ENCODE results near the gene LNPEP.
"Not testable (repeated sequence)": the region's sequence is repeated elsewhere in the genome, so short reads cannot be mapped to it uniquely, and the experiment has no call there.

LNPEP gene

DNA sequence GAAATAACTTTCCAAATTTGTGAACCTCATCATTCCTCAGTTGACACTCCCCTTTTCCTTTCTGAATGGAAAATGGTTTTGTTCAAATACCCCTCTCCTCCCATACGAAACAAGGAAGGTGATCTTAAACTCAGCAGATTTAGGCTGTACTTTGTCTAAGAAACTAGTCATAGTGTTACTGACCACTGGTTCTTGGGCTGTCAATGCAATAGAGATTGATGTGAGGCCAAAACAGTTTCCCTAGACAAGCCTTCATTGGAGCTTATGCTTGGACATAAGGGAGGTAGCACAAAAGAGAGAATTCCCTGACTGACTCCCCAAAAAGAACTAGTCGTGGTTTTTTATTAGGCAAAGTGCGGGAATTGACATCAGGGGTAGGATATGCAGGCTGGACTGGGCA lies 5.3 kb upstream of the LNPEP start:
- DNase-seq, result no peak

DNA sequence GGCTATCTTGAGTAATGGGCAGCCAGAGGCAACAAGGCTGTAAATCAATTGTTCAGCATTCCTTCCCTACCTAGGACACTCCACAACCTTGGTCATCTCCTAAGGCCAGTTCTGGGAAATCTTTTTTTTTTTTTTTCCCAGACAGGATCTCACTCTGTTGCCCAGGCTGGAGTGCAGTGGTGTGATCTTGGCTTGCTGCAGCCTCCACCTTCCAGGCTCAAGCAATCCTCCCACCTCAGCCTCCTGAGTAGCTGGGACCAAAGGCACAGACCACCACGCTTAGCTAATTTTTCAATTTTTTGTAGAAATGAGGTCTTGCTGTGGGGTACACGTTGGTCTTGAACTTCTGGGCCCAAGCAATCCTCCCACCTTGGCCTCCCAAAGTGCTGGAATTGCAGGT lies 4.8 kb upstream of the LNPEP start:
- not testable (repeated sequence) for DNase-seq

DNA sequence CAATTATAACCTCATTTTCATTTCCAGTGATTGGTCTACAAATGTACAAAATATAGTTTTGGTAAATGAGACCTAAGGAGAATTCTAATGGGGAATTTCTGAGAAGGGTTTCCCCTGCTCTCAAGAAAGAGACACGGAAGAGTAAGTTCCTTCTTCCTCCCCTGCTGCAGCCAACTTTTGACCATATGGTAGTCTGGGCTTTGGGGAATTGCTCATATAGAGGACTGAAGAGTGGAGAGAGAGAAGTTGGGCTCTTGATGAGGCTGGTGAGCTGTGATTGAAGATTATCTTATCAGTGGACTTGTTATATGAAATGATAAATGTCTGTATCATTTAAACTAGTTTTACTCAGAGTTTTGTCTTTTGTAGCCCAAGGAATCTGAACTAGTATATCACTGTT lies 4.3 kb upstream of the LNPEP start:
- no peak for DNase-seq

DNA sequence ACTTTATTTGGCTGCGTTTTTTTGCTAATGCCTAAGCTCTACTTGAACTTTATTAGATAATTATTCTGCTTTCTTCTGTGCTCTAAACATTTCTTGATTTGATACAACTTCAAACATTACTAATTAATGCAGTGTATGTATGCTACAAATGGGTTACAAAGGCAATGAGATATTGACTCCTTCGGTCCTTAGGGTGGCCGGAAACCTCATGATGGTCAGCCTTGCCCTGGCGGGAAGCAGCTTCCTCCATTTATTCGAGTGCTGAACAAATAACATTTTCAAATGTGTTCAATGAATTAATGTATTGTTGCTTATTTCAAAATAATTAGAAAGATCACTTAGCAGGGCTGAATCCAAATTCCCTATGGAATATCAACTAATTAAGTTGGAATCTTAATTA lies 3.9 kb upstream of the LNPEP start:
- no peak for DNase-seq

DNA sequence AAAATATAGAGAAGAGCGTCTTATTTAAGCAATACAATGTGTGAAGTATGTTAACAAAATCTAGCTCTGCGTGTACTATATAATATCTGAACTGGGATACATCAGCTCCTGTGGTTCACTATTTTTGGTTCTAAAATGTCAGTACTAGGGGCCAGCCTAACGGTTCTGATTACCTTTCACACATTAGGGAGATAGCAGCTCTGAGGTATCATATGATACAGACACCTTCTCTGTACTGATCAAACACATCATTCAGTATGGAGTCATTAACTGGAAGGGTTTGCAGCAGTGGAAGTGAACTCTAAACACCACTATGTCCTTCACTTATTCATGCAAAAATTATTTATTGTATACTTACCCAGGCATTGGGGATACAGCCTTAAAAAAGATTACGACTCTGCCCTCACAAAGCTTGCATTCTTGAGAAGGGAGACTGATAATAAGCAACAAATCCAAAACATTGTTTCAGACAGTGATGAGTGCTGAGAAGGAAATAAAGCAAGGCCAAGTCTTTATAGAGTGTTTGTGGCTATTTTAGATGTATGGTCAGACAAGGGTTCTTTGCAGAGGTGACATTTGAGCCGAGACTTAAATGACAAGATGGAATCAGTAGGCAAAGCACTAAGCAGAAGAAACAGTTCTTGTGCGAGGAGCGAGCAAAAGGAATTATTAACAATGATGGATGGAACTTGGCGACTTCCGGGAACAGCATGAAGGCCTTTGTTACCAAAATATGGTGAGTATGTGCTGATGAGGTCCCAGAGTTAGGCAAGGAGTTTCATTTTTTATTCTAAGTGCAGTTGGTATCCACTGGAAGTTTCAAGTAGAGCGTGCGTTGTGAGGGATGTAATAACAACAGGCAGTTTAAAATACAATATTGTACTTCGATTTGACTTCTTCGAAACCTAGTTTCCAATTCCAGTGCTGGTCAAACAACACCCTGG lies 1.8 kb upstream of the LNPEP start:
- DNase-seq, result no peak

DNA sequence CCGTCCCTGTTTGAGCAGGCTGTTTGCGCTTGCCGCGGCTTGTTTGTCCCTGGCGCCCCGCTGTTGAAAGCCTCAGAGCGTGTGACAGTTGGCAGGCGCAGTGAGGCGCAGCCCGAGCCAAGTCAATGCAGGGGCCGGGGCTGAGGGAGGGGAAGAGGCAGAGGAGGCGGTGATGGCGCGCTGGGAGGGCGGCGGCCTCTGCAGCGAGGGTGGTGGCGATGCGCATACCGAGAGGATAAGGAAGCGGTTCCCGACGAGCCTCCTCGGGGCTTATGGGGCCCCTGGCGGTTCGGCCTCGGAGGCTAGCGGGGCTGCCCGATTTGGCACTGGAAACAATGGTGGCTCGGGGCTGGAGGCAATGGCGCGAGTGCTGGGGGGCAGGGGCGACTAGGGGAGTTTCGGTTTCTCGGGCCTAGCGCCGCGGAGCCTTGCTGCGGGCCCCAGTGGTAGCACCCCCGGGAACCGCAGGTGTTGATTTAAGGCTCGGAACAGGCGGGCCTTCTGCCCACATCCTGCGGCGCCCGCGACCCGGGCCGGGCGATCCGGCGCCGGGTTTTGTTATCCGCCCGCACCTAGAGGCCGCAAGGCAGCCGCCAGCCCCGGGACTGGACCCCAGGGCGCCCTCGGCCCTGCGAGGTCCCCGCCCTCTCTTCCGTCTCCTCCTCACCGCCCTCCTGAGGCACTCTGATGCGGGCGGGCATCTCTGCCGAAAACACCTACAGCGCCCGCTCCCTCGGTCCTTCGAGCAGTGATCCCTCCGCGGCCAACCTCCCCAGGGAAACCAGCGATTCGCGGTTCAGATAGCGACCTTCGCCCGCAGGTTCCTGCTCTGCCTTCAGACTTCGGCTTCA lies 947 bp upstream of the LNPEP start:
- peak; percentile 97 for DNase-seq

DNA sequence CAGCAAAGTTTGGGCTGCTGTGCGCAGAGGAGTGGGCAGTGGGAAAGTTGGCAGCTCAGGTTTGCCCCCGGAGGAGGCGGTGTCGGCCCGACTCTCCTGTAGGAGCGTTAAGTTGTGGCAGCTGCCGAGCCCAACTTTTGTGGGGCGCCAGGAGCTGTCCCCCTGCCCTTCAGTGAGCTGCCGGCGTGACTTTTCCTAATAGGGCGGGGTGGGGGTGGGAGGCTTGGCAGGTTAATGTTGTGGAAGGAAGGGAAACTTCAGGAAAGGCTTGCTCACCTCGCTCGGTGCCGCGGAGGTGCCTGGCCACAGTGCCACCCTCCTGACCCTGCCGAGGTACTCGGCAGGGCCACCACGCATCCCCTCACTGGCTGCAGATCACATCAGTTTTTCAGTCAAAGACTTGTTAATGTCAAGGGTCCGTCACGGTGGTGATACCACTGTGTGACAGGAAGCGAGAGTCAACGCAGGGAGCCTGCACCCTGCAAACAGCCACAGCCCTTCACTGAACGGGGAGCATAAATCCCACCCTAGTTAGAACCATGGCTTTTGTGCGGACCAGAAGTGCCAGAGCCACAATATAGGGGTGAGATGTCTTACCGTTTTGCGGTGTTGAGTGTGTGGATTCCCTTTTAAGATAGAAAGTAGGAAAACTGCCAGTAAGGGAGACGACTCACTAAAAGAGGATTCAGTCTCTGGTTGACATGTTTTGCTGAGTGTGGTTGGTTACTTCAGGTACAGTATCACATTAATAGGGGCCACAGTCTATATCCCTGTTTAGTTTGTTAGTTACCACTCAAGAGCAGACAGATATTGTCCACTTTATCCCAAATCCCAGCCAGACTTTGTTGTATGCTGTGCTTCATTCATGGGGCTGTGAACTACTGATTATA lies 796 bp downstream of the LNPEP start:
- DNase-seq, result peak; percentile 67

DNA sequence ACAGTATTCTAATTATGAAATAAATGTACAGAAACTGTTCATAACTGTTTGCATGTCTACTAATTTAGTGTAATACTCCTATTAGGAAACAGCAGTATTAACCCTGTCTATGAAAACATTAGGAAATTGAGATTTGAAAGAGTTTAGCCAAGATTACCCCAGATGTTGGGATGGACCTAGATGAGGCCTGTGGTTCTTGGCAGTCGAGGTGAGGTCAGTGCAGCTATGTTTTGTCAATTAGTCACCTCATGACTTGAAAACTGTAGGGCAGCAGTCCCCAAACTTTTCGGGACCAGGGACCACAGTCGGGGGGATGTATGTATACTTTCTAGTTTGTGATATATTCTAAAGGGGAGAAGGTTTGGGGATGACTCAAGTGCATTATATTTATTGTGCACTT lies 4.7 kb downstream of the LNPEP start:
- no peak for DNase-seq

DNA sequence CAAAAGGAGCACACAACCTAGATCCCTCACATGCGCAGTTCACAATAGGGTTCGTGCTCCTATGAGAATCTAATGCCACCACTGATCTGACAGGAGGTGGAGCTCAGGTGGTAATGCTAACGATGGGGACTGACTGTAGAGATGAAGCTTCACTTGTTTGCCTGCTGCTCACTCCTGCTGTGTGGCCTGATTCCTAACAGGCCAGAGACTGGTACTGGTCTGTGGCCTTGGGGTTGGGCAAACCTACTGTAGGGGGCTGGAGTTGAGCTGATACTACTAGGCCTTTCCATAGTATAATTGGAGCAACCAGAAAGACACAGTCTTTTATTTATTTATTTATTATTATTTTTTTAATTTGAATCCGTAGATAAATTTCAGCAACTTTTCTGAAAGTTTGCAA lies 5.3 kb downstream of the LNPEP start:
- DNase-seq, result no peak

DNA sequence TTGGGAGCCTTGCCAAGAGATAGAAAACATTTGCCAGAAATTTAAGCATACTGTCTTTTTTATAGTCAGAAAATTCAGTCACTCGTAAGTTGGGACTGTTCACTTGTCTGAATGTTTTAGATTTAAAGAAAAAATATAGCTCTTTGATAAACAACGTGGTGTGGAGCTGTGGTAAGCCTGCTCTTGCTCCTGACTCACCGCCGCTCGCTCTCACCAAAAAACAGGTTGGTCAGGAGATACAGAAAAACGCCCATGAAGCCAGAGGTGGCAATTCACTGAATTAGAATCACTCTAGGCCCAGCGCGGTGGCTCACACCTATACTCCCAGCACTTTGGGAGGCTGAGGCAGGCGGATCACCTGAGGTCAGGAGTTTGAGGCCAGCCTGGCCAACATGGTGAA lies 6.2 kb downstream of the LNPEP start:
- no peak for DNase-seq

DNA sequence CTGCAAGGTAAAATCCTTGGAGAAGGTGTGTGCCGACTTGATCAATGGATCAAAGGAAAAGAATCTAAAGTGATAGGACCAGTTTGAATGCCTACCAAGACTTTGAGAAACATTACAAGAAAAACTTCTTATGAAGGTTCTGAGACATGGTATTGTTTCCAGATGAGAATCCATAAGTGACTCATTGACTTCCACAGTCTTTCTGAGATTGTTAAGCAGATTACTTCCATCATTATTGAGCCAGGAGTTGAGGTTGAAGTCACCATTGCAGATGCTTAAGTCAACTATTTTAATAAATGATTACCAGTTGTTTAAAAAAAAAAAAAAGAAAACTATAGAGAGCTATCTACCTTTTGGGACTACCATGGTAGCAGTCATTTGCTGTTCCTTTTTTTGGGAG lies 7.0 kb downstream of the LNPEP start:
- no peak for DNase-seq

DNA sequence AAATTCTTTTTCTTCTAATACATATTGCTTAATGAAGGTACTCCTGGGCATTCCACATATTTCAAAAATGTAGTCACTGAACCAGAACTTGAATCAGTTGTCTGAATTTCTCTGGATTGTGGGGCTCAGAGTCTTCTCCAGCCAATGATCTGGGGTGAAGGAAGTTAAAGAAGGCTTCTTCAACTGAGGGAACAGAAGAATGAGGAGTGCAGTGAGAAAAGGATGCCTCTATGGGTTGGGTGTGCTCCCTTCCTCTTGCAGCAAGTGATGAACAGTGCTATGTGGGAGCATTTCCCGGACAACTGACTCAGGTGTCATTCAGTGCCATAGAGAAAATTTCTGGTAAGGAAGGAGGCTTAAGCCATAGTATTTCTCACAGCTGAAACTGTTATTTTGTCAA lies 7.9 kb downstream of the LNPEP start:
- no peak for DNase-seq

DNA sequence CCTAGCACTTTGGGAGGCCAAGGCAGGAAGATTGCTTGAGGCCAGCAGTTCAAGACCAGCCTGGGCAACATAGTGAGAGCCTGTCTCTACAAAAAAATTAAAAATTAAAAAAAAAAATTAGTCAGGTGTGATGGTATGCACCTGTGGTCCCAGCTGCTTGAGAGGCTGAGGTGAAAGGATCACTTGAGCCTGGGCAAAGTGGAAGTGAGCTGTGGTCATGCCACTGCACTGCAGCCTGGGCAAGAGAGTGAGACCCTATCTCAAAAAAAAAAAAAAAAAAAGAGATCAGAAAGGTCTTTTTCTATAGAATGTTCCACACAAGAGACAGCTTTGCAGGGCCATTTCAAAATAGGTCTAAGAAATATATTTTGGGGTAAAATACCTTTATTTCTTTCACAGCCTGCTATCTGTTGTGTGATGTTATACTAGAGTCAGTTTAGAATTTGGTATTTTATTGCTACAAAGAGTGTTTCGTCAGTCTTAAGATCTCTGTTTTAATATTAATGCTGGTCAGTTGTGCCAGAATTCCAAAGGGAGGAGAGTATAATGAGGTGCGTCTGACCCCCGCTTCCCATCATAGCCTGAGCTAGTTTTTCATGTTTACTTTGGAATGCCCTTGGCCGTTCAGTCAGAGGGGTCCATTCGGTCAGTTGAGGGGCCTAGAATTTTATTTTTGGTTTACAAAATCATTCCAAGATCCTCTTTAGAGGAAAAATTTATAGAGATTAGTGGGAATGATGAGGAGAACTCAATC lies 9.4 kb downstream of the LNPEP start:
- no peak for DNase-seq

DNA sequence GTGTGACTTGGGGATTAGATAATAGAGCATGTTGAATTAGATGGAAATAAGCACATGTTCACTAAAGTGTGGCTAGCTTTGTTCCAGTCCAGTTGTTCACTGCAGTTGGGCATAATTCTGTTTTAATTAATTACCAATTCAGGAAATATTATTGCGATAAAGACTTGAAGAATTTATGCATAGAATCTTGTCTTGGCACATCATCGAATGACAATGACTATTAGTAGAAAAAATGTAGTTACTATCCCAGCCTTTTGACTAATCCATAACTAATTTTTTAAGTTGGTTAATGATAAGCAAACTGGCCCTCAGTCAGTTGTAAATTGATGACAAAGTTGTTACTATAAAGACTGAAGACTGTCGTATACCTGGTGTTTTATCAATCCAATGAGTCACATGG lies 10.5 kb downstream of the LNPEP start:
- DNase-seq, result no peak

DNA sequence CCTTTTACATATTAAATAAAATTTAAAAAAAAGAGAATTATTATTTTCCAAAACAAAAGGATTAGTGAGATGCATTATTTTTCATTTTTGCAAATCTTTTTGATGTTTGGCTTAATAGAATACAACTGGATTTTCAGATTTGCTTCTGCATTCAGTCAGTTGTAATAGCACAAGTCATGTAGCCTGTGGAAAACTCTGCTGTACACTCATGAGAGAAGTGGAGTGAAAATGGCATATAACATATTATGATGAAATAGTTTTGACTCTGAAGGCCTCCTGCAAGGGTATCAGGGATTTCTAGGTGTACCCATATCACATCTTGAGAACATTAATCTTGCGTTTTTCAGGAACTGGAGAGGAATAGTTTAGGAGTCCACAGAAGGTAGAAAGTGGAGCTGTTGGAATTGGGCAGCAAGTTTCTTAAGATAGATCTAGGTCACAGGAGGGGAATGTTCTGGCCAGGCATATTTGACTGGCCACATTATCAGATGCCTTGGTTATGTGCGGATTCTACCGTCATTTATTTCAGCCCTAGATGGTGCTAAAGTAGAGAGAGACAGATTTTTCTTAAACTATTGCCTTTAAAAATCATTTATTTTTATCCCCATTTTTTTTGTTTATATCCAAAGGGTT lies 16.4 kb downstream of the LNPEP start:
- no peak for DNase-seq

DNA sequence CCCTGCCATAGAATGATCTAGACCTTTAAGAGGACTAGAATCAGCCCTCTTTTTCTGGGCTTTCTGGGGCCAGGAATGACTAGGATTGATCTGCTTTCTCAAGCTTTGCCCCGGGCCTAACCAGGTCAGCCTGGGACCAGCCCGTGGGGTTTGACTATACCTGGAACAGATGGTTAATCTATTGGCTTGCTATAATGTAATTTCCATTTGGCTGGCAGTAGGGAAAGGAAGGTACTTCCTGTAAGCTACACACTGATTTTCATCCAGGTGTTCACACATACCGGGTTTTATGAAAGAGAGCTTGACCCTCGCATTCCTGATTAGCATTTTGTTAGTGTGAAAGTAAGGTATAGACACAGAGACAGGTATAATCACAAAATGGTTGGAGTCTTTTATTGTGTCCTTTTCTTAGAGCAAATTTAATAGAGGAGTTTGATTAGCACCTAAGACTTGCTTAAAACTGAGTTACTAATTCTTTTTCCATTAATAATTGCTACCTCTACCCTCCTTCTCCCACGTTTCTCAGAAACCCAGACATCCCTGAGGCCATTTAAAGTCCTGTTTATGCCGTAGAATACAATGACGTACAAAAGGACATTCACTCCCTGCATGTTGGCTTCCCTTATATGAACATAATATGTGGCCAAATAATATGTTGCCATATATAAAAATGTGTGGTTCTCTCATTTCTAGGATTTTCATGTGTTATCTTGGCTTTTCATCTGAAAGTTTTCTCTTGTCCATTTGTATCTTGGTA lies 17.3 kb downstream of the LNPEP start:
- no peak for DNase-seq

DNA sequence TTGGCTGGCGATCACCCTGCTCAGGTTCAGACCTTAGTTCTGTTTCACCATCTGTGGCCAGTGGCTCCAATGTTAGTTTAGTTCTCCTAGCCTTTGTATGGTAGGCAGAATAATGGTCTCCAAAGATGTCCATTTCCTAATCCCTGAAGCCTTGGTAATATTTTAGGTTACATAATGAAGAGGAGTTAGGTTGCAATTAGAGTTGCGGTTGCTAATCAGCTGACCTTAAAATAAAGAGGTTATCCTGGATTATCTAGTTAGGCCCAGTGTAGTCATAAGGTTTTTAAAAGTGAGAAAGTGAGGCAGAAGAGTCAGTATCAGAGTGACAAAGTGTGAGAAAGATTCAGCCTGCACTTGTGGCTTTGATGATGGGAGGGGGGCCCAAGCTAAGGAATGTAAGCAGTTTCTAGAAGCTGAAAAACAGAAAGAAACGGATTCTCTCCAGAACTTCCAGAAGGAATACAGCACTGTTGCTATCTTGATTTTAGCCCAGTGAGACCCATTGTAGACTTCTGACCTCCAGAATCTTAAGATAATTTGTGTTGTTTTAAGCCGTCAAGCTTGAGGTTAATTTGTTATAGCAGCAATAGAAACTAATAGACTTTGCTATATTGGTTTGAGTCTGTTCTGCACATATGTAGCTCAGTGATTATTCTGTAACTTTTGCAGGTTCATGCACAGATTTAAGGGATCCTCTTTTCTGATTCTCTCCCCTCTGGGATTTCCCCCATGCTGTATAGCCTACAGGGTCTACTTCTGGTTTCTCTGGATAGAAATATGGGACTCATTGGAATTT lies 21.6 kb downstream of the LNPEP start:
- DNase-seq, result no peak

DNA sequence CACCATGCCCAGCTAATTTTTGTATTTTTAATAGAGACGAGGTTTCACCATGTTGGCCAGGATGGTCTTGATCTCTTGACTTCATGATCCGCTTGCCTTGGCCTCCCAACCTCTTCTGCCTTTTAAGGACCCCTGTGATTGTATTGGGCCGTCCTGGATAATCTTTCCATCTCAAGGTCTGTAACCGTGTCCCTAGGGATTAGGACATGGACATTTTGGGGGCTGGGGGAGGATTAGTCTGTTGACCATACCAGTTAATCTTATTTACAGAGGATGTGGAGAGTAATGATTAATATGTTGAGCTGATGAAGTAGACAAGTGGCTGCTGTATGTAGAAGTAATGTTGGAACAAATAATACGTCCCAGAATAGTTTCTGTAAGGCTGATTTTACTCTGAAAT lies 23.1 kb downstream of the LNPEP start:
- DNase-seq, result no peak

DNA sequence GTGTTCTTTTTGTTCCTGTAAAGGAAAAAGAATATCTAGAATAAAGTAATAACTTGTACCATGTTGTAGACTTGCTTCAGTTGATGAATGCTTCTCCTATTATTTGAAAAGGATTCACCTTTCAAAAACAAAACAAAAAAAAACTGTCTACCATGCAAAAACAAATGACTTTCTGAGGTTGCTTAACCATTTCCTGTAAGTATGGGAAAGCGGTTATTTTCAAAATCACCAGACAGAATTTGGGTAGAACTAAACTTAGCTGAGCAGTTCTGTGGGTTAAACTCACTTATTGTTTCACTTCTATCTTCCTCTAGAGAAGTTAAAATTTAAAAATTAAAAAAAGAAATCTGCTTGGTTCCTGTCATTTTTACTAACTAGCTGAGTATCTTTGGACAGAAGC lies 25.2 kb downstream of the LNPEP start:
- no peak for DNase-seq

DNA sequence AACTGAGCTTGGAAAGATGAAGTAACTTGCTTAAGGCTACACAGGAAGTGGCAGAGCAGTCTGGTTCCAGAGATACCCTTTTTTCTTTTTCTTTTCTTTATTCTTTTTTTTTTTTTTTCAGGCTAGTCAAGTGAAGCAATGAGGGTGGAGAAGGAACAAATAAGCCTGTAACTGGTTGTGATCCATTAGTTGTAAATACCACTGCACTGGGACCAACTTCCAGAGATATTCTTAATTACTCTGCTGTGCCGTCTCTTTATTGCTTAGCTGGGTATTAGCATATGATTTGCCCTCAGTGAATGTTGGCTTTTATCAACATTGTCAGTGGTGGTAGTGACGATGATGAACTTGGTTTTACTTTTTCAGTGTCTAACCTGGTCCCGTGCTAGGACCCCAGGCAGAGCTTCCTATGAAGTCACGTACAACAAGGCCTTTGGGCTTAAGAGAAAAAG lies 26.7 kb downstream of the LNPEP start:
- no peak for DNase-seq

Data from islet precursor cell (in vitro differentiated cells).